GM13976 (cell line): ENCODE results near the gene SLC5A3.
A peak's percentile ranks its signal among the peaks of the same experiment; 100 is the strongest.

Experiments used
- DNase-seq: peaks from one replicate; pipeline ENCODE4 v3.0.0; 2012; ENCODE audit warnings: low spot score
- in situ Hi-C: fragments of 300-500 bp; cut with MboI; formaldehyde crosslinking; loops from one replicate; pipeline ENCODE4 v1.12.0; 2022; ENCODE audit warnings: low sequenced_read_pairs, mixed read lengths, inconsistent platforms; ENCODE audit not compliant: unreplicated experiment
- TF ChIP-seq, protein P1 (sequence below): IDR thresholded peaks from 2 replicates; pipeline ENCODE4 v1.5.1; 2012; ENCODE audit warnings: borderline replicate concordance, mild to moderate bottlenecking; ENCODE audit not compliant: insufficient read depth; ENCODE audit errors: extremely low read depth, missing control alignments, control extremely low read depth

The SLC5A3 gene

GRCh38 chr21:34046917-34047316, 26.5 kb upstream of the SLC5A3 start:
- in situ Hi-C loops: no loop called here
- peak; percentile 62 for DNase-seq
- TF ChIP-seq, protein P1, sequence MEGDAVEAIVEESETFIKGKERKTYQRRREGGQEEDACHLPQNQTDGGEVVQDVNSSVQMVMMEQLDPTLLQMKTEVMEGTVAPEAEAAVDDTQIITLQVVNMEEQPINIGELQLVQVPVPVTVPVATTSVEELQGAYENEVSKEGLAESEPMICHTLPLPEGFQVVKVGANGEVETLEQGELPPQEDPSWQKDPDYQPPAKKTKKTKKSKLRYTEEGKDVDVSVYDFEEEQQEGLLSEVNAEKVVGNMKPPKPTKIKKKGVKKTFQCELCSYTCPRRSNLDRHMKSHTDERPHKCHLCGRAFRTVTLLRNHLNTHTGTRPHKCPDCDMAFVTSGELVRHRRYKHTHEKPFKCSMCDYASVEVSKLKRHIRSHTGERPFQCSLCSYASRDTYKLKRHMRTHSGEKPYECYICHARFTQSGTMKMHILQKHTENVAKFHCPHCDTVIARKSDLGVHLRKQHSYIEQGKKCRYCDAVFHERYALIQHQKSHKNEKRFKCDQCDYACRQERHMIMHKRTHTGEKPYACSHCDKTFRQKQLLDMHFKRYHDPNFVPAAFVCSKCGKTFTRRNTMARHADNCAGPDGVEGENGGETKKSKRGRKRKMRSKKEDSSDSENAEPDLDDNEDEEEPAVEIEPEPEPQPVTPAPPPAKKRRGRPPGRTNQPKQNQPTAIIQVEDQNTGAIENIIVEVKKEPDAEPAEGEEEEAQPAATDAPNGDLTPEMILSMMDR: no peak

DNA sequence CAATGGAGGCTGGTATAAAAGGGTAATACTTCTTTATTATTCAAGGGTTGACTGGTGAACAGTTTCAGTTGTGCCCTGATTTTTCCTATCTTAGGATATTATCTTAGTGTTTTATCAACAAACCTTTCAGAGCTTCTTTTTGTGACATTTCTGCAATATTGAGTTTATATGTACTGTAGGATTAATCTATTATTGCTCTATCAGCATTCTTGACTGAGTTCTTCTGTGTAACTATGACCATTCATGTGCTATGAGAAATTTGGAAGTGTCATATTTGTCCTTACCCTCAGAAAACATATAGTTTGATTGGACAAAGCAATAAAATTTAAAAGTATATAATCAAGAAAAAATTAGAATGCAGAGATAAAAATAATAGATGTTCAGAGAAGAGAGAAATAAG, 25.5 kb upstream of the SLC5A3 start:
- in situ Hi-C loops: no loop called here
- DNase-seq: no peak
- TF ChIP-seq, protein P1: no peak

DNA sequence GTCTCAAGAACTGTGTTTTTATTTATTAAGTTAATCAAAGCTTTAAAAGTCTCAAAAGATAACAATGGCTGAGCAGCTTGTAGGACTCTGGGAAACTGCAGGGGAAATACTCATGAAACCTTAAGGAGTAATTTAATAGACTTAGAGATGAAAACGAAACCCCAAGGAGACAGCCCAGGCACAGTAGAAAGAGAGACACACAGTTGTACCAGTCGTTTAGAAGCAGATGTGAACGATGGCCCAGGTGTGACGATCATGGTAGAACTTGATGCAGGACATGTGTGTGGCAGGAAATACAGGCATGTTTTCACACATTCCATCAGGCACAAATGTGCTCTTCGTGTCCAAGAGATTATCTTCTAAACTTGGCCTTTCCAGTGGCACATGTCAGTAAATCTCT, 21.2 kb upstream of the SLC5A3 start:
- in situ Hi-C loops: no loop called here
- TF ChIP-seq, protein P1: no peak

GRCh38 chr21:34054259-34054658, 19.1 kb upstream of the SLC5A3 start:
- DNase-seq: no peak
- TF ChIP-seq, protein P1: no peak
- in situ Hi-C loops: no loop called here

More for the DNA sequence above, 21.2 kb upstream of the SLC5A3 start:
- DNase-seq: no peak

DNA sequence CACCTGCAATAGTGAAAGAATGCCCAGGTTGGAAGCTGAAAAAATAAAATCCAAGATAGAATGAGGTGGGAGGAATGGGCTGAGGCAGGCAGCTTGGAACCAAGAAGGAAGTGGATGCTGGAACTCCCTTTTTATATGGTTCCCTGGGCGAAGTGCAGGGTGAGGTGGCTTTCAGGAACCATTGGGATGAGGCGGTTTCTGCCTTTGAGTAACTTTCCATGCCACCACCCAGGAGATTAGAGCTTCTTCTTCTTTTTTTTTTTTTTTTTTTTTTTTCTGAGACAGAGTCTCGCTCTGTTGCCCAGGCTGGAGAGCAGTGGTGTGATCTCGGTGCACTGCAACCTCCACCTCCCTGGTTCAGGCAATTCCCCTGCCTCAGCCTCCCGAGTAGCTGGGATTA, 17.8 kb upstream of the SLC5A3 start:
- in situ Hi-C loops: no loop called here

GRCh38 chr21:34061983-34062382, 11.4 kb upstream of the SLC5A3 start:
- in situ Hi-C loops: no loop called here
- TF ChIP-seq, protein P1: no peak
- no peak for DNase-seq

More for the DNA sequence above, 17.8 kb upstream of the SLC5A3 start:
- TF ChIP-seq, protein P1: no peak
- DNase-seq: no peak

GRCh38 chr21:34065027-34065426, 8.4 kb upstream of the SLC5A3 start:
- in situ Hi-C loops: no loop called here
- no peak for DNase-seq
- TF ChIP-seq, protein P1: no peak
